GM19351 (cell line): ENCODE measurements around the gene FAM209B.
"Not testable (repeated sequence)": the region's sequence is repeated elsewhere in the genome, so short reads cannot be mapped to it uniquely, and the experiment has no call there.

Source experiments
- ATAC-seq: cut with Tn5 transposase; IDR thresholded peaks from one replicate; pipeline ENCODE4 v1.9.1; 2021; ENCODE audit warnings: mild to moderate bottlenecking, moderate library complexity; ENCODE audit not compliant: unreplicated experiment

FAM209B gene

GRCh38 chr20:56537997-56538396 is 5.0 kb downstream of the FAM209B start:
- no peak for ATAC-seq

DNA sequence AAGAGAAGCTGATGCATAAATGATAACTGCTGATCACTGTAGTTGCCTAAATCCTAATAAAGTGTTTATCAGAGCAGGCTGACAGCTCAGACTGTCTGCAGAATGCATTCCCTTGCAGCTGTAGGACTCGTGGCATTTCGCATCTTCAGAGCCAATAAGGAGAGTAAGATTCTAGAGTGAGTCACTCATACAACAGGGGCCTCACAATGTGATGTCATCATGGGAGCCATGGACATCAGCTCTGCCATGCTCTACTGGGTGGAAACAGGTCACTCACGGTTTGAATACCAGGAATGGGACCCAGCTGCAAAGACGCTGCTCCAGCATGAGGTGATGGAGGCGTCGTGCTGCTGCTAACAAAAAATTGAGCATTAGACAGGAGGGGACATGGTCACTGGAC is 7.4 kb downstream of the FAM209B start:
- no peak for ATAC-seq

DNA sequence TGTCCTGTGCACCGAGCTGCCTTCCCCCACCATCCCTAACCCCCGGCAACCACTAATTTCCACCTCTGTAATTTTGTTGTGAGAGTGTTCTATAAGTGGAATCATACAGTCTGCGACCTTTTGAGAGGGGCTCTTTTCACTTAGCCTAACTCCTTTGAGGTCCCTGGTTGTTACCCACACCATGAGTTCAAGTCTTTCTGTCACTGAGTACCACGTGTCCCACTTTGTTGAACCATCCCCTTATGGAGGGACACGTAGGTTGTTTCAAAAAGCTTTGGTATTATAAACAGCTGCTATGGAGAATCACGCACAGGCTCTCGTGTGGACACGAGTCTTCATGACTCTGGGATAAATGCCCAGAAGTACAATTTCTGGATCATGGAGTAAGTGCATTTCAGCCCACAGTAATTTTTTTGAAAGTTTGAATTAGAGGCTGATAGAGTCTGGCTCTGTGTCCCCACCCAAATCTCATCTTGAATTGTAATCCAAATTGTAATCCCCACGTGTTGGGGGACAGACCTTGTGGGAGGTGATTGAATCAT is 9.5 kb downstream of the FAM209B start:
- ATAC-seq: no peak

- no peak for ATAC-seq
Observed at GRCh38 chr20:56551571-56551970, 18.5 kb downstream of the FAM209B start.

DNA sequence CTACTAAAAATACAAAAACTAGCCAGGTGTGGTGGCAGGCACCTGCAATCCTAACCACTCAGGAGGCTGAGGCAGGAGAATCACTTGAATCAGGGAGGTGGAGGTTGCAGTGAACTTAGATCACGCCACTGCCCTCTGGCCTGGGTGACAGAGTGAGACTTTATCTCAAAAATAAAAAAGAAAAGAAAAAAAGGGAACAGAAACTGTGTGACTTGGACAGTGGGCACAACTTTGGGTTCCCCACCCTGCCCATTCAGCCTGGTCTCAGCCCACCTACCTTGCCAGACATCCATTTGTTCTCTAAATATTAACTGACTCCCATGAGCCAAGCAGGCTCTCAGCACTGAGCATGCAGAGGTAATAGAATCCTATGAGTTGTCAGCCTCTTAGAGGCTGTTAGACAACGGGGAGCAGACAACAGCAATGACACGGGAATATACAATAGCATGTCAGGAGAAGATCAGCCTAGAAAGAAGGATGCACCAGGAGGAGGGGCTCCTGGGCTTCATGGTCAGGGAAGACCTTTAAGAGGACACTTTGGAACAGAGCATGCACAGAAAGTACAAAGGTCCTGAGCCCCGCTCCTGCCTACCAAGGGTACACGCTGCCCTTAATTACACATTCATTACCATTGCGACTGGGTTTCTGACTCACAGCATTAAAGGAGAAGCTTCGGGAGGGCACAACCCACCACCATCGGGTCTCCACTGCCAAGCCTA is 20.0 kb downstream of the FAM209B start:
- ATAC-seq: no peak

- ATAC-seq: peak; percentile 88
Observed at GRCh38 chr20:56554869-56555268, 21.8 kb downstream of the FAM209B start.

DNA sequence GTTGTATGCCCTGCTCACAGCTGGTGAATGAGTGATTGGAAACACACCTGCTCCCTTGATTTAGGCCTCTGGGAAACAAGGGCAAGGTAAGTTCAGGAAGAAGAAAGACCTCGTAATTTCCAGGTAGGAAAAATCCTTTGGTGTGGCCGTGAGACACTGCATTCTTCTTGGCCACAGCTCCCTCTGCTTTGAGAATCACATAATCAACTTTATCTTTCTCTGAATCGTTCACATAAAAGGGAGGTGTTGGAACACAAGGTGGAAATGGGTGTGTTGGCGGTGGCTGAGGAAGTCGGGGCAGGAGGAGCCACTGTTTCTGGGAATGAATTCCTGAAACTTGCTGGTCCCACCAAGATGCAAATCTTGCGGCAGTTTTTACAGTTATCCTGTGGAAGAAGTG is 25.9 kb downstream of the FAM209B start:
- no peak for ATAC-seq

GRCh38 chr20:56564526-56564925 is 31.5 kb downstream of the FAM209B start:
- not testable (repeated sequence) for ATAC-seq

GRCh38 chr20:56565511-56565910 is 32.5 kb downstream of the FAM209B start:
- ATAC-seq: no peak

DNA sequence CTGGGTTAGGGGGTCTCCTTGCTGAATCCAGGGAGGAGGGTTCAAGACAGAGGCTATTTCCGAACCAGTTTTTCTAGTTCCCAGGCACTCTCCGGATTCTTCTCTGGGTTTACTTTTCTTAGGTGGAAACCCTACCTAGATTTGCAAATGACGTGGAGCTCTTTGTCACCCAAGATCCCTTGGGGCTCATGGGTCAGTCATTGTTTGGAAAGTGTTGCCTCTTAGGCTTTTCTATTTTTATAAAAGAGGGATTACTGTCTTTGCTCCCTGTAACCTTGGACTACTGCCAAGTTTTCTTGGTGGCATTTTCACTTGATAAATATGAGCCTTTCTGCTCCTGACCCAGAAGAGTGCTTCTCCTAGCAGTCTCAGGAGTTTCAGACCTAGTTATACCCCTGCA is 33.6 kb downstream of the FAM209B start:
- no peak for ATAC-seq

DNA sequence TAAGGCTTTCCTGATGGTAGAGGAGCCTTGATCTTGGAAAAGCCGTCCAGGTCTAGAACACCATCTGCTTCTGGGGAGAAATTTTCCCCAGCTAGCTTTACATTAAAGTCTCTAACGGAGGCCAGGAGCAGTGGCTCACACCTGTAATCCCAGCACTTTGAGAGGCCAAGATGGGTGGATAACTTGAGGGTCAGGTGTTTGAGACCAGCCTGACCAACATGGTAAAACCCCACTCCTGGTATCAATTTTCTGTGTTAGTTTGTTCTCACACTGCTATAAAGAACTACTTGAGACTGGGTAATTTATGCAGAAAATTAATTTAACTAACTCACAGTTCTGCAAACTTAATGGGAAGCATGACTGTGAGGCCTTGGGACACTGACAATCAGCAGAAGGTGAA is 37.8 kb downstream of the FAM209B start:
- ATAC-seq: no peak

DNA sequence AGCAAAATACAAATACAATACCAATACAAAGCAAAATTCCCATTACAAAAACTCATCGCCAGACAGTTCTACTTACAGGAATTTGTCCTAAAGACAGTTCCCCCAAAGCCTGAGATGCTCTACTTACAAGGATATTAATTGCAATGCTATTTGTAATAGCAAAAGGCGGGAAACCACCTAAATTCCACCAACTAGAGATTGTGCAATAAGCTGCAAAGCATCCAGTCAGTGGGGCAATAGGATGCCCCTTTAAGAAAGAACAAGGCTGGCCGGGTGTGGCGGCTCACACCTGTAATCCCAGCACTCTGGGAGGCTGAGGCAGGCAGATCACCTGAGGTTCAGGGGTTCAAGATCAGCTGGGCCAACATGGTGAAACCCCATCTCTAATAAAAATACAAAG is 39.1 kb downstream of the FAM209B start:
- ATAC-seq: no peak

DNA sequence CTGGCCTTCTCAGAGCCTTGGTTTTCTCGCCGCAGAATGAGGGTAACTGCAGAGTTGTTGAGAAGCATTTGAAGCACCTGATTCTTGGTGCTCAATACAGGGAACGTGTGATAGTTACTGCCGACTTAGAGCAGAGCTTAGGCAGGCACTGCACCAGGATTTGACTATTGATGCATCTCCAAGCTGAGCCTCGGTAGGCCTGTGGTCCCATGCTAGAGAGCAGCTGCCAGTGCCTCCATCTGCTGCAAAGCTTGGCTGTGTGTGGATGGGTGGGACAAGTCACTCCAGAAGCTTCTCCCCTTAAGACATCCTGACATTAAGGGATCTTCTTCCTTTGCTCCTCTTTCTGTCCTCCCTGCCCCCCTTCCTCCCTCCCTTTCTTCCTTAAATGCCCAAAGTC is 40.9 kb downstream of the FAM209B start:
- ATAC-seq: no peak

GRCh38 chr20:56574531-56575142 is 41.6 kb downstream of the FAM209B start:
- no peak for ATAC-seq

GRCh38 chr20:56575157-56575556 is 42.1 kb downstream of the FAM209B start:
- no peak for ATAC-seq

DNA sequence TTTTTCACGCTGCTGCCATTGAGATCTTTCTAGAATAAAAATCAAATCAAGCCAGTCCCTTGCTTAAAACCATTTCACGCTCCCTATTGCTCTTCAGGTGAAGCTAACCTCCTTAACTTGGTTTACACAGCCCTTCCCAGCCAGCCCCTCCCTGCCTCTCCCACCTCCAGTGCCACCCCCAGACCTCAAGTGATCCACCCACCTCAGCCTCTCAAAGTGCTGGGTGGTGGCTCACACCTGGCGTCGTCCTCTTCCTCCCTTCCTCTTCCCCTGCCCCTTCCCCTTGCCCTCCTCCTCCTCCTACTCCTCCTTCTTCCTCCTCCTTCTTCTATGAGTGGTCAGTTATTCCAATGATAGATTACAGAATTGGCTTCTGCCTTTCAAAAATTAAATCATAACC is 42.9 kb downstream of the FAM209B start:
- ATAC-seq: no peak

DNA sequence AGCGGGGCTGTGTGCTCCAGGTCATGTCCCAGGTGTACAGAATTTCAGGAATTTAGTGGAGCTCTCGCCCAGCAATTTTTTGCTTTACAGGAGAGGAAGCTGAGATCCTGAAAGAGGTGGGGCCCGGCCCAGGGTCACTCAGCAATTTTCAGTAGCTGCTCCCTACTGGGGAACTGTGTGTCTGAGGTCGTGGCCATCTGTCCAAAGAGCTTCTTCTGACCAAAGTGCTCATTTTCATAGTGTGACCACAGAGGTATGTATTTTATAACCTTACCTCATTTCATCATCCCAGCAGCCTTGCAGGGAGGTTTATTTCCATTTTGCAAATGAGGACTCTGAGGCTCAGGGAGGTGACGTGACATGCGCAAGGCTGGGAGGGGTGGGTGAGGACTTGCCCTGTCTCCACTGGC is 46.3 kb downstream of the FAM209B start:
- no peak for ATAC-seq

- no peak for ATAC-seq
Observed at GRCh38 chr20:56580226-56580625, 47.2 kb downstream of the FAM209B start.

DNA sequence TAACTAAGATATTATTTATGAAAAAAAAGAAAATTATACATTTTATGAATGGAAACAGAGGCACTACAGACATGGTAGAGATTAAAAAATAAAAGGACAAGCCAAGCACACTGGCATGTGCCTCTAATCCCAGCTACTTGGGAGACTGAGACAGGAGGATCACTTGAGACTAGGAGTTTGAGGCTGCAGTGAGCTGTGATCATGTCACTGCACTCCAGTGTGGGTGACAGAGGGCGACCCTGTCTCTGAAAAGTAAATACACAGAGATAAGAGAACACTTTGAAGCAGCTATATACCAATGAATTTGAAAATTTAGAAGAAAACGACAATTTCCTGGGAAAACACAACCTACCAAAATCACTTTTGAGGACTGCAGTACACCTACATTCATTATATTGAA is 48.7 kb downstream of the FAM209B start:
- no peak for ATAC-seq

DNA sequence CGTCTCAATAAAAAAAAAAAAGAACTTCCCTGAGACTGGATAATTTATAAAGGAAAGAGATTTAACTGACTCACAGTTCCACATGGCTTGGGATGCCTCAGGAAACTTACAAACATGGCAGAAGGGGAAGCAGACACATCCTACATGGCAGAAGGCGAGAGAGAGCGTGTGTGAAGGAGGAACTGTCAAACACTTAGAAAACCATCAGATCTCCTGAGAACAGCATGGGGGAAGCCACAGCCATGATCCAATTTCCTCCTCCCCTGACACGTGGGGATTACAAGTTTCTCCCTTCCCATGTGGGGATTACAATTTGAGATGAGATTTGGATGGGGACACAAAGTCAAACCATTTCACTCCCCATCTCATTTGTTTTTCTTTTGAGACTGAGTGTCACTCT is 49.5 kb downstream of the FAM209B start:
- no peak for ATAC-seq

- ATAC-seq: no peak
Observed at GRCh38 chr20:56584916-56585315, 51.9 kb downstream of the FAM209B start.
